Ascending aorta (tissue), 2 donors: ENCODE data around the gene INO80C. TPM values are rescaled to one million over a fixed set of nuclear protein-coding genes. Genes with fewer than 3 reads are reported as not detected.
A peak's percentile ranks its signal among the peaks of the same experiment; 100 is the strongest.

Experiments used
- DNase-seq, 2 donors: peaks; one replicate each; pipeline ENCODE4 v3.0.0-alpha.2; 2019; ENCODE audit warnings: low spot score in 2 of 2
- H3K27ac ChIP-seq, 2 donors: fragments of 200-600 bp; sonication (generic); one replicate each; pipeline ENCODE4 v1.5.1; 2016 to 2017; ENCODE audit warnings: mild to moderate bottlenecking in 1 of 2
- H3K27me3 ChIP-seq: fragments of 200-600 bp; sonication (generic); one replicate; pipeline ENCODE4 v1.5.1; 2017
- H3K36me3 ChIP-seq, 2 donors: fragments of 200-600 bp; sonication (generic); one replicate each; pipeline ENCODE4 v1.5.1; 2016
- H3K4me1 ChIP-seq, 2 donors: fragments of 200-600 bp; sonication (generic); one replicate each; pipeline ENCODE4 v1.5.1; 2016 to 2017; ENCODE audit warnings: mild to moderate bottlenecking in 1 of 2
- H3K4me3 ChIP-seq, 2 donors: fragments of 200-600 bp; sonication (generic); one replicate each; pipeline ENCODE4 v1.5.1; 2016 to 2017; ENCODE audit warnings: mild to moderate bottlenecking in 1 of 2
- H3K9me3 ChIP-seq, 2 donors: fragments of 200-600 bp; sonication (generic); one replicate each; pipeline ENCODE4 v1.5.1; 2016
- intact Hi-C: fragments of 100-400 bp; cut with DNase I; formaldehyde crosslinking; loops from one replicate; pipeline ENCODE4 v1.15.1; 2023
- total RNA-seq: library from RNA; depleted of rRNA; stranded (reverse); fragments of >200 nt; gene quantifications from one replicate; pipeline ENCODE4 v1.1.0, GENCODE V29; 2016
- TF ChIP-seq, protein P1 (sequence below), 3 experiments: fragments of 200-600 bp in 2 of 3; fragments of 450-650 bp in 1 of 3; sonication (generic) in 2 of 3; IDR thresholded peaks; one replicate each; pipeline ENCODE4 v1.5.1; 2016 to 2019; ENCODE audit warnings: antibody characterized with exemption in 3 of 3, mild to moderate bottlenecking in 1 of 3, moderate library complexity in 1 of 3

Gene INO80C
- total RNA-seq, 1 donor from 2014 or later: 11.2 TPM

DNA sequence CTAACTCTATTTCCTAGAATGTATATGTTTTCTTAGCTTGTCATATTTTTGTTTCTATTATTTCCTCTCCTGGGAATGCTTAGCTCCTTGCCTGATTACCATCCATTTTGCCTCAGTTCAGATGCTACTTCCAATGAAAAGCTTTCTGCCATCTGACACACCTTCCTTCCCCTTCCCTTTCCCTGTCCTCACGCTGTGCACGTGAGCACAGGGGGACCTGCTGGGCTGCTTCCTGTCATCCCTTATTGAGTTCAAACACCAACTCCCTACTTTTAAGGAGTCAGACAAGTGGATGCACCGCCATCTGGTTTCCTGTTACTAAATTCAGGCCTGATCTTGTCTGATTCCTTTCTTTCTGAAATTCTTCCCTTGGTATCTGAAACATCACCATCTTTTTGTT is 2.4 kb upstream of the INO80C start:
- DNase-seq: no peak
- H3K4me1 ChIP-seq: peaks cover 0 to 14% of the 10 kb centered on the region in 2 donors
- intact Hi-C loops: no loop called here
- H3K27me3 ChIP-seq: no peaks in the 10 kb centered on the region
- H3K36me3 ChIP-seq: no peaks in the 10 kb centered on the region
- H3K27ac ChIP-seq: no peak overlapping the region
- no peak overlapping the region for H3K4me3 ChIP-seq
- no peaks in the 10 kb centered on the region for H3K9me3 ChIP-seq
- TF ChIP-seq, protein P1, sequence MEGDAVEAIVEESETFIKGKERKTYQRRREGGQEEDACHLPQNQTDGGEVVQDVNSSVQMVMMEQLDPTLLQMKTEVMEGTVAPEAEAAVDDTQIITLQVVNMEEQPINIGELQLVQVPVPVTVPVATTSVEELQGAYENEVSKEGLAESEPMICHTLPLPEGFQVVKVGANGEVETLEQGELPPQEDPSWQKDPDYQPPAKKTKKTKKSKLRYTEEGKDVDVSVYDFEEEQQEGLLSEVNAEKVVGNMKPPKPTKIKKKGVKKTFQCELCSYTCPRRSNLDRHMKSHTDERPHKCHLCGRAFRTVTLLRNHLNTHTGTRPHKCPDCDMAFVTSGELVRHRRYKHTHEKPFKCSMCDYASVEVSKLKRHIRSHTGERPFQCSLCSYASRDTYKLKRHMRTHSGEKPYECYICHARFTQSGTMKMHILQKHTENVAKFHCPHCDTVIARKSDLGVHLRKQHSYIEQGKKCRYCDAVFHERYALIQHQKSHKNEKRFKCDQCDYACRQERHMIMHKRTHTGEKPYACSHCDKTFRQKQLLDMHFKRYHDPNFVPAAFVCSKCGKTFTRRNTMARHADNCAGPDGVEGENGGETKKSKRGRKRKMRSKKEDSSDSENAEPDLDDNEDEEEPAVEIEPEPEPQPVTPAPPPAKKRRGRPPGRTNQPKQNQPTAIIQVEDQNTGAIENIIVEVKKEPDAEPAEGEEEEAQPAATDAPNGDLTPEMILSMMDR (IDR thresholded peaks at IDR 0.05): no peak

DNA sequence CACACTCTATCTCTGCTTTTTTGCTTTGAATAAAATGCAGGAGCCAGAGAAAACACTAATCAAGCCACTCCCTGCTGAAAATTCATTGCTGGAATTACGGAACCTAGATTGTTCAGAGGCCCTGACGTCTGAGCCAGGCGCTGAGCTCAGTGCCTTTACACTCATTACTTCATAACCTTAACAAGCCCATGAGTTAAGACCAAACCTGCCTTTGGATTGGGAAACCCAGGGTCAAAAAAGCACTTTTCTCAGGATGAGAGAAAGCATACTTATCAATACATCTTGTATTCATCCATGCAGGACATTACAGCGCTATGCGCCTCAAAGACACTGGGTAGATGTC is 762 bp downstream of the INO80C start:
- intact Hi-C loops: loop anchor here (1.0 to 5.0 kb wide), 6 partner anchors 40 to 476 kb away; partner anchors contain the start of genes GALNT1, RMP24, ZNF397 and ZSCAN30
- Histone ChIP-seq H3K27me3 (no peaks in the 10 kb centered on the region), H3K36me3 (no peaks in the 10 kb centered on the region), H3K4me3 (peak overlapping the region; percentile 68 to 74), H3K9me3 (no peaks in the 10 kb centered on the region), H3K27ac (peak overlapping the region; percentile 90 to 92), H3K4me1 (peaks cover 0 to 14% of the 10 kb centered on the region in 2 donors)
- DNase-seq: no peak
- TF ChIP-seq, protein P1 (IDR thresholded peaks at IDR 0.05): no peak

- no peaks in the 10 kb centered on the region for H3K36me3 ChIP-seq
- no peak overlapping the region for H3K27ac ChIP-seq
- DNase-seq: no peak
- TF ChIP-seq, protein P1 (IDR thresholded peaks at IDR 0.05): no peak
- intact Hi-C loops: loop anchor here (2.0 to 5.0 kb wide), 4 partner anchors 38 to 477 kb away; partner anchors contain the start of genes RMP24, ZNF397 and ZSCAN30
- H3K9me3 ChIP-seq: no peaks in the 10 kb centered on the region
- no peaks in the 10 kb centered on the region for H3K27me3 ChIP-seq
- peaks cover 0 to 14% of the 10 kb centered on the region in 2 donors for H3K4me1 ChIP-seq
- no peak overlapping the region for H3K4me3 ChIP-seq
These were observed 2.0 kb downstream of the INO80C start for GRCh38 chr18:35495536-35496314.

GRCh38 chr18:35494251-35495220 is 3.2 kb downstream of the INO80C start:
- Histone ChIP-seq H3K4me1 (peaks cover 0 to 14% of the 10 kb centered on the region in 2 donors), H3K36me3 (no peaks in the 10 kb centered on the region), H3K4me3 (no peak overlapping the region), H3K9me3 (no peaks in the 10 kb centered on the region), H3K27ac (no peak overlapping the region), H3K27me3 (no peaks in the 10 kb centered on the region)
- intact Hi-C loops: loop anchor here (5.0 kb wide), 3 partner anchors 37 to 252 kb away; partner anchors contain the start of genes ZNF397 and ZSCAN30
- DNase-seq: no peak
- TF ChIP-seq, protein P1 (IDR thresholded peaks at IDR 0.05): no peak

DNA sequence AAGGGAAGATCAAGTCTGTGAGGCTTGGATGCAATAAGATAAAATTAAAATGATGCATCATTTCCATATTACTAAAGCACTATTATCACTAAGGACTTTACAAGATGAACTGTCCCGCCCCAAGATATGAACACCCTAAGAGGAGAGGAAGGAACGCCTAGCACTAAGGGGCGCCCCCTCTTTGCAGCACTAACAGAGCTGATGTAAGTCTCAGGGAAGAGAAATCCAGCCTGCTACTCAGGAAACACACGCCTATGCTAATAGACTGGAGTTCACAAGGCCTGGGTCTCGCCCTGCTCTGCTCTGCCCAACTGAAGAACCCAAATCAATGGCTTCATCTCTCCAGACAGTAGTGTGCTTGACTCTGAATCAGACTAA is 6.1 kb downstream of the INO80C start:
- TF ChIP-seq, protein P1 (IDR thresholded peaks at IDR 0.05): no peak
- H3K4me1 ChIP-seq: peaks cover 0 to 8% of the 10 kb centered on the region in 2 donors
- H3K4me3 ChIP-seq: no peak overlapping the region
- intact Hi-C loops: no loop called here
- DNase-seq: no peak
- H3K27ac ChIP-seq: no peak overlapping the region
- no peaks in the 10 kb centered on the region for H3K36me3 ChIP-seq
- H3K9me3 ChIP-seq: no peaks in the 10 kb centered on the region
- H3K27me3 ChIP-seq: no peaks in the 10 kb centered on the region
